ENCODE measurements around the gene SLC6A4.
"Not testable (repeated sequence)": the region's sequence is repeated elsewhere in the genome, so short reads cannot be mapped to it uniquely, and the experiment has no call there.

SLC6A4 gene

GRCh38 chr17:30165147-30165546 is 70.3 kb downstream of the SLC6A4 start:
- no peak for DNase-seq

- DNase-seq = no peak
Measured at GRCh38 chr17:30164531-30164930, 71.0 kb downstream of the SLC6A4 start.

- no peak for DNase-seq
Measured at GRCh38 chr17:30161601-30162000, 73.9 kb downstream of the SLC6A4 start.

- DNase-seq = no peak
Measured at GRCh38 chr17:30160419-30161172, 74.9 kb downstream of the SLC6A4 start.

DNA sequence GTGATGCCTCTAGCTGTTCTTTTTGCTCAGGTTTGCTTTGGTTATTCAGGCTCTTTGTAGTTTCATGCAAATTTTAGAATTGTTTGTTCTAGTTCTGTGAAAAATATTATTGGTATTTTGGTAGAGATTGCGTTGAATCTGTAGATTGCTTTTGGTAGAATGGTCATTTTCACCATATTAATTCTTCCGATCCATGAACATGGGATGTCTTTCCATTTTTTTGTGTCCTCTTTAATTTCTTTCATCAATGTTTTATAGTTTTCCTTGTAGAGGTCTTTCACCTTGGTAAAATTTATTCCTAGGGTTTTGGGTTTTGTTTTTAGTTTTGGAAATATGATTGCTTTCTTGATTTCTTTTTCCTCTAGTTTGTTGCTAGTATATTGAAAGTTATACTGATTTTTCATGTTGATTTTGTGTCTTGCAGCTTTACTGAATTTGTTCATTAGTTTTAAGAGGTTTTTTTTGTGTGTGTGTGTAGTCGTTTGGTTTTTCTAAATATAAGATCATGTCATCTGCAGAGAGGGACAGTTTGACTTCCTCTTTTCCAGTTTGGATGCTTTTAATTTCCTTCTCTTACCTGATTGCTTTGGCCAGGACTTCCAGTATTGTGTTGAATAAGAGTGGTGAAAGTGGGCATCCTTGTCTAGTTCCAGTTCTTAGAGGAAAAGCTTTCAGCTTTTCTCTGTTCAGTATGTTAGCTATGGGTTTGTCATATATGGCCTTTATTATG is 76.4 kb downstream of the SLC6A4 start:
- DNase-seq = no peak

GRCh38 chr17:30155389-30155788 is 80.1 kb downstream of the SLC6A4 start:
- no peak for DNase-seq

- no peak for DNase-seq
Measured at GRCh38 chr17:30153463-30153862, 82.0 kb downstream of the SLC6A4 start.

DNA sequence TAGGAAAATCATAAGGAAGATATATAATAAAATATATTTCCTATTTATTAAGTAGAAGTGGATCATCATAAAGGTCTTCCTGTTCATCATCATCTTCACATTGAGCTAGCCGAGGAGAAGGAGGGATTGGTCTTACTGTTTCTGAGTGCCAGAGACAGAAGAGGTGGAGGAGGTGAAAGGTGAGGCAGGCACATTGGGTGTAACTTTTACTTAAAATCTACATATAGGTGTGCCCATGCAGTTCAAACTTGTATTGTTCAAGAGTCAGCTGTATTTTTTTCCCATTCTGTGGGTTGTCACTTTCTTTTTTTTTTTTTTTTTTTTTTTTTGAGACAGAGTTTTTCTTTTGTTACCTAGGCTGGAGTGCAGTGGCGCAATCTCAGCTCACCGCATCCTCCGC is 84.0 kb downstream of the SLC6A4 start:
- DNase-seq = no peak

- no peak for DNase-seq
Measured at GRCh38 chr17:30148376-30148775, 87.1 kb downstream of the SLC6A4 start.

DNA sequence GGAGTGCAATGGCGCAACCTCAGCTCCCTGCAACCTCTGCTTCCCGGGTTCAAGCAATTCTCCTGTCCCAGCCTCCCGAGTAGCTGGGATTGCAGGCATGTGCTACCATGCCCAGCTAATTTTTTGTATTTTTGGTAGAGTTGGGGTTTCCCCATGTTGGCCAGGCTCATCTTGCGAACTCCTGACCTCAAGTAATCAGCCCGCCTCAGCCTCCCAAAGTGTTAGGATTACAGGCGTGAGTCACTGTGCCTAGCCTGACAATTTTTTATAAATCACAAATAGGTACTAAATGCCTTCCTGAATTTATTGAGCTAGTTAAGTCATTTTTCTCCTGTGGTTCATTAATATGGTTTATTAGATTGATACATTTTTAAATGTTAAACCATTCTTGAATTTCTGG is 87.6 kb downstream of the SLC6A4 start:
- not testable (repeated sequence) for DNase-seq

Data from activated T-cell treated with anti-CD3 and anti-CD28 coated beads for 4 hours (primary cell).